HG02678 (cell line): ENCODE measurements around the gene TAF1D.
A peak's percentile ranks its signal among the peaks of the same experiment; 100 is the strongest.
"Not testable (repeated sequence)": the region's sequence is repeated elsewhere in the genome, so short reads cannot be mapped to it uniquely, and the experiment has no call there.

Experiments used
- ATAC-seq: cut with Tn5 transposase; IDR thresholded peaks from one replicate; pipeline ENCODE4 v1.9.1; 2021; ENCODE audit warnings: mild to moderate bottlenecking, moderate library complexity; ENCODE audit not compliant: unreplicated experiment

The TAF1D gene

GRCh38 chr11:93741094-93741881 lies at the start of gene TAF1D, which contains the start of gene C11orf54:
Gene TAF1D (minus strand): TSS chr11:93741495. CDS start chr11:93739304, 2,191 bp downstream.
Gene C11orf54 (plus strand): TSS chr11:93741672. CDS start chr11:93747394, 5,722 bp downstream.
- ATAC-seq, result peak; percentile 87

GRCh38 chr11:93784935-93785360 lies 43.7 kb upstream of the TAF1D start:
- ATAC-seq, result peak; percentile 32

- peak; percentile 96 for ATAC-seq
Observed at GRCh38 chr11:93784145-93784934, 43.0 kb upstream of the TAF1D start, which contains the start of gene MED17. Gene MED17 (plus strand): TSS chr11:93784282. CDS start chr11:93784514, 232 bp downstream.

GRCh38 chr11:93783765-93784144 lies 42.5 kb upstream of the TAF1D start:
- peak; percentile 44 for ATAC-seq

- ATAC-seq, result no peak
Observed at GRCh38 chr11:93783362-93783761, 42.1 kb upstream of the TAF1D start.

- ATAC-seq, result no peak
Observed at GRCh38 chr11:93775289-93775688, 34.0 kb upstream of the TAF1D start.

- not testable (repeated sequence) for ATAC-seq
Observed at GRCh38 chr11:93774560-93774959, 33.3 kb upstream of the TAF1D start.

GRCh38 chr11:93773601-93774200 lies 32.4 kb upstream of the TAF1D start:
- ATAC-seq, result no peak

- ATAC-seq, result no peak
Observed at GRCh38 chr11:93773045-93773477, 31.8 kb upstream of the TAF1D start.

GRCh38 chr11:93772123-93772522 lies 30.8 kb upstream of the TAF1D start:
- no peak for ATAC-seq

GRCh38 chr11:93770160-93770559 lies 28.9 kb upstream of the TAF1D start:
- no peak for ATAC-seq

- ATAC-seq, result no peak
Observed at GRCh38 chr11:93767018-93767417, 25.7 kb upstream of the TAF1D start.

GRCh38 chr11:93766504-93766903 lies 25.2 kb upstream of the TAF1D start:
- no peak for ATAC-seq

GRCh38 chr11:93765551-93765950 lies 24.3 kb upstream of the TAF1D start:
- no peak for ATAC-seq

- no peak for ATAC-seq
Observed at GRCh38 chr11:93761910-93762309, 20.6 kb upstream of the TAF1D start.

- not testable (repeated sequence) for ATAC-seq
Observed at GRCh38 chr11:93759123-93759522, 17.8 kb upstream of the TAF1D start.

GRCh38 chr11:93757924-93758865 lies 16.9 kb upstream of the TAF1D start:
- no peak for ATAC-seq

GRCh38 chr11:93757301-93757700 lies 16.0 kb upstream of the TAF1D start:
- no peak for ATAC-seq

- no peak for ATAC-seq
Observed at GRCh38 chr11:93756748-93757147, 15.5 kb upstream of the TAF1D start.

GRCh38 chr11:93753241-93753640 lies 11.9 kb upstream of the TAF1D start:
- ATAC-seq, result no peak
